ENCODE results near the gene HSD3B2. TPM values are rescaled to one million over a fixed set of nuclear protein-coding genes. Genes with fewer than 3 reads are reported as not detected.

Gene HSD3B2
- total RNA-seq, 1 experiment from 2014 or later, result 1.0 TPM

- TF ChIP-seq USF2 (CRISPR knock-in tag; IDR thresholded peaks at IDR 0.05) (no peak), CTCF (IDR thresholded peaks at IDR 0.05) (no peak), SP1 (CRISPR knock-in tag; conservative IDR thresholded peaks at IDR 0.05) (no peak), ARID4B (CRISPR knock-in tag; IDR thresholded peaks at IDR 0.05; ENCODE audit: borderline replicate concordance) (no peak)
These were observed 20.1 kb downstream of the HSD3B2 start (continued) for GRCh38 chr1:119435052-119435451.

GRCh38 chr1:119438761-119439160 lies 23.8 kb downstream of the HSD3B2 start:
- Mint-ChIP-seq H3K4me1 (peaks cover 5% of the 10 kb centered on the region; the same call in 1 of the 2 replicates), H3K36me3 (no peaks in the 10 kb centered on the region), H3K4me3 (no peak overlapping the region), H3K27ac (no peak overlapping the region), H3K27me3 (ENCODE audit: low read depth) (no peaks in the 10 kb centered on the region), H3K9me3 (no peaks in the 10 kb centered on the region)
- ChIA-PET CTCF (interaction anchor here (1.3 to 1.4 kb wide), 2 partner anchors 18 to 66 kb away, joined by 3 to 4 read pairs; no protein-coding TSS in a partner anchor), POLR2A (no interaction called here)
- ATAC-seq (no peak), DNase-seq (ENCODE audit: low spot score) (no peak)
- TF ChIP-seq ZMAT4 (CRISPR knock-in tag; IDR thresholded peaks at IDR 0.05) (no peak), PRRX2 (CRISPR knock-in tag; IDR thresholded peaks at IDR 0.05) (no peak), CDX4 (CRISPR knock-in tag; IDR thresholded peaks at IDR 0.05; ENCODE audit: borderline replicate concordance) (no peak), ZNF396 (CRISPR knock-in tag; IDR thresholded peaks at IDR 0.05; ENCODE audit: borderline replicate concordance) (no peak), SP1 (CRISPR knock-in tag; conservative IDR thresholded peaks at IDR 0.05) (no peak)

GRCh38 chr1:119440721-119441307 lies 25.9 kb downstream of the HSD3B2 start:
- no peak for DNase-seq (ENCODE audit: low spot score)
- H3K4me1 Mint-ChIP-seq, result peaks cover 5% of the 10 kb centered on the region; the same call in 1 of the 2 replicates

More at GRCh38 chr1:119440721-119441307, 25.9 kb downstream of the HSD3B2 start:
- TF ChIP-seq PRDM15 (CRISPR knock-in tag; IDR thresholded peaks at IDR 0.05), result peak; percentile 82
- no peak for TF ChIP-seq ZNF416 (CRISPR knock-in tag; IDR thresholded peaks at IDR 0.05)
- no peak overlapping the region for H3K27ac Mint-ChIP-seq
- no peak overlapping the region for H3K4me3 Mint-ChIP-seq
- CTCF ChIA-PET, result interaction anchor here (1.2 to 1.8 kb wide), 2 partner anchors 9 to 166 kb away, joined by 3 to 6 read pairs; no protein-coding TSS in a partner anchor
- no peaks in the 10 kb centered on the region for H3K36me3 Mint-ChIP-seq
- no peaks in the 10 kb centered on the region for H3K27me3 Mint-ChIP-seq (ENCODE audit: low read depth)
- peak; percentile 94 for ATAC-seq
- H3K9me3 Mint-ChIP-seq, result no peaks in the 10 kb centered on the region
- POLR2A ChIA-PET, result no interaction called here

Data from WTC11 (cell line).